Natural killer cell (primary cell): ENCODE measurements around the gene KSR1. TPM values are rescaled to one million over a fixed set of nuclear protein-coding genes. Genes with fewer than 3 reads are reported as not detected.

Source experiments
- ATAC-seq, 3 donors: fragments of 150-1000 bp in 2 of 3; fragments of 200-7000 bp in 1 of 3; cut with Tn5 transposase; 1 replicate in 1 of 3; 2 replicates in 2 of 3; pipeline ENCODE4 v1.10.0; 2021; ENCODE audit warnings: mild to moderate bottlenecking in 2 of 3, moderate library complexity in 2 of 3
- DNase-seq, 2 donors: peaks; one replicate each; pipeline versions ENCODE4 v3.0.0 to v3.0.0-alpha.2; 2013 to 2021; ENCODE audit warnings: mixed read lengths in 1 of 2
- H3K27ac ChIP-seq: one replicate; pipeline ENCODE4 v1.5.1; 2013; ENCODE audit warnings: mild to moderate bottlenecking, low read length
- H3K27me3 ChIP-seq: one replicate; pipeline ENCODE4 v1.6.1; 2013; ENCODE audit warnings: low read length; ENCODE audit not compliant: control insufficient read depth, insufficient read depth
- H3K36me3 ChIP-seq: one replicate; pipeline ENCODE4 v1.6.1; 2013; ENCODE audit warnings: low read length; ENCODE audit not compliant: control insufficient read depth, insufficient read depth
- H3K4me1 ChIP-seq: one replicate; pipeline ENCODE4 v1.6.1; 2013; ENCODE audit warnings: low read length; ENCODE audit not compliant: control insufficient read depth, insufficient read depth
- H3K4me3 ChIP-seq: one replicate; pipeline ENCODE4 v1.5.1; 2013; ENCODE audit warnings: low read length
- H3K9me3 ChIP-seq: one replicate; pipeline ENCODE4 v1.6.1; 2013; ENCODE audit warnings: low read length; ENCODE audit not compliant: control insufficient read depth, insufficient read depth
- H3K27ac Mint-ChIP-seq, 2 donors: one replicate each; pipeline ENCODE4 v1.8.0; 2022; ENCODE audit warnings: mild to moderate bottlenecking in 2 of 2, mixed read lengths in 2 of 2, moderate library complexity in 1 of 2
- H3K27me3 Mint-ChIP-seq, 2 donors: one replicate each; pipeline ENCODE4 v1.8.0; 2022; ENCODE audit warnings: low read depth in 2 of 2, mixed read lengths in 2 of 2
- H3K36me3 Mint-ChIP-seq: one replicate; pipeline ENCODE4 v1.8.0; 2022; ENCODE audit warnings: mixed read lengths
- H3K4me1 Mint-ChIP-seq, 2 donors: one replicate each; pipeline ENCODE4 v1.8.0; 2022; ENCODE audit warnings: mixed read lengths in 2 of 2
- H3K4me3 Mint-ChIP-seq: one replicate; pipeline ENCODE4 v1.8.0; 2022; ENCODE audit warnings: mild to moderate bottlenecking, moderate library complexity, mixed read lengths
- H3K9me3 Mint-ChIP-seq, 2 donors: one replicate each; pipeline ENCODE4 v1.8.0; 2022; ENCODE audit warnings: mixed read lengths in 2 of 2
- CTCF ChIP-seq: fragments of 200-600 bp; IDR thresholded peaks from one replicate; pipeline ENCODE4 v1.8.0; 2022; ENCODE audit warnings: antibody characterized with exemption
- WGBS: methylation state at CpG from one replicate; pipeline ENCODE4 v1.1.7; 2013; ENCODE audit warnings: missing lambda C conversion rate; ENCODE audit not compliant: insufficient coverage; 5-methylcytosine and 5-hydroxymethylcytosine counted together
- intact Hi-C: fragments of 100-400 bp; cut with micrococcal nuclease; formaldehyde crosslinking; loops from one replicate; pipeline ENCODE4 v1.14.2; 2022
- total RNA-seq, 4 donors: library from RNA; stranded (reverse); fragments of 120-200 nt in 1 of 4; gene quantifications; one replicate each; pipeline versions ENCODE4 v1.2.3 to v1.2.4, GENCODE V29; 2013 to 2022

KSR1 gene
- total RNA-seq, 3 donors from 2014 or later (not counting 1 experiment from before 2014, with no cell fraction given) = 46.4 to 63.1 (median 59.2) TPM

- H3K27ac Mint-ChIP-seq = no peak overlapping the region
- H3K36me3 ChIP-seq = peaks cover 6% of the 10 kb centered on the region
- no peak overlapping the region for H3K27ac ChIP-seq
- intact Hi-C loops = no loop called here
- H3K4me3 ChIP-seq = no peak overlapping the region
- H3K4me3 Mint-ChIP-seq = no peak overlapping the region
- H3K9me3 ChIP-seq = no peaks in the 10 kb centered on the region
- no peaks in the 10 kb centered on the region for H3K27me3 ChIP-seq
- ATAC-seq (no peak), DNase-seq (no peak)
- peaks cover 12% of the 10 kb centered on the region for H3K36me3 Mint-ChIP-seq
- H3K27me3 Mint-ChIP-seq = no peaks in the 10 kb centered on the region
- H3K9me3 Mint-ChIP-seq = no peaks in the 10 kb centered on the region
- no peak for TF ChIP-seq CTCF
- 93% methylated on average over 4 of the region's 4 CpGs for WGBS
- H3K4me1 ChIP-seq = peaks cover 22% of the 10 kb centered on the region
- H3K4me1 Mint-ChIP-seq = peaks cover 17 to 29% of the 10 kb centered on the region in 2 donors
Observed at GRCh38 chr17:27560668-27561067, 104.4 kb downstream of the KSR1 start.

- TF ChIP-seq CTCF = no peak
- peaks cover 20 to 29% of the 10 kb centered on the region in 2 donors for H3K4me1 Mint-ChIP-seq
- no peak for ATAC-seq
Observed at GRCh38 chr17:27562777-27563455, 106.7 kb downstream of the KSR1 start.

GRCh38 chr17:27563532-27563931, 107.3 kb downstream of the KSR1 start:
- Mint-ChIP-seq H3K36me3 (peaks cover 7% of the 10 kb centered on the region), H3K9me3 (no peaks in the 10 kb centered on the region), H3K4me1 (peaks cover 24 to 29% of the 10 kb centered on the region in 2 donors), H3K27me3 (no peaks in the 10 kb centered on the region), H3K4me3 (no peak overlapping the region), H3K27ac (peak overlapping the region; percentile 11 to 93)
- peaks cover 6% of the 10 kb centered on the region for H3K36me3 ChIP-seq
- ATAC-seq = no peak
- H3K27ac ChIP-seq = no peak overlapping the region
- peaks cover 28% of the 10 kb centered on the region for H3K4me1 ChIP-seq
- WGBS = 63% methylated on average over 6 of the region's 7 CpGs
- H3K27me3 ChIP-seq = no peaks in the 10 kb centered on the region
- H3K9me3 ChIP-seq = no peaks in the 10 kb centered on the region
- intact Hi-C loops = no loop called here
- H3K4me3 ChIP-seq = no peak overlapping the region
- no peak for TF ChIP-seq CTCF
- DNase-seq = peak in 1 of 2 donors; percentile 14

More at GRCh38 chr17:27562777-27563455, 106.7 kb downstream of the KSR1 start:
- Mint-ChIP-seq H3K27ac (peak overlapping the region; percentile 11 to 93), H3K27me3 (no peaks in the 10 kb centered on the region), H3K9me3 (no peaks in the 10 kb centered on the region), H3K4me3 (no peak overlapping the region), H3K36me3 (peaks cover 12% of the 10 kb centered on the region)
- Histone ChIP-seq H3K27ac (no peak overlapping the region), H3K4me3 (no peak overlapping the region), H3K27me3 (no peaks in the 10 kb centered on the region), H3K4me1 (peaks cover 22% of the 10 kb centered on the region), H3K36me3 (peaks cover 6% of the 10 kb centered on the region), H3K9me3 (no peaks in the 10 kb centered on the region)
- intact Hi-C loops = no loop called here
- 89% methylated on average over 6 of the region's 8 CpGs for WGBS
- DNase-seq = no peak

- no peaks in the 10 kb centered on the region for H3K36me3 Mint-ChIP-seq
- no peak overlapping the region for H3K4me3 ChIP-seq
- H3K4me1 ChIP-seq = peaks cover 37% of the 10 kb centered on the region
- TF ChIP-seq CTCF = no peak
- H3K27me3 ChIP-seq = no peaks in the 10 kb centered on the region
- H3K36me3 ChIP-seq = peaks cover 6% of the 10 kb centered on the region
- intact Hi-C loops = no loop called here
- no peaks in the 10 kb centered on the region for H3K27me3 Mint-ChIP-seq
- DNase-seq (no peak), ATAC-seq (no peak)
- no peaks in the 10 kb centered on the region for H3K9me3 Mint-ChIP-seq
- peaks cover 31 to 32% of the 10 kb centered on the region in 2 donors for H3K4me1 Mint-ChIP-seq
- no peak overlapping the region for H3K27ac ChIP-seq
- H3K9me3 ChIP-seq = no peaks in the 10 kb centered on the region
- 59% methylated on average over 2 of the region's 2 CpGs for WGBS
- peak overlapping the region; percentile 11 to 93 for H3K27ac Mint-ChIP-seq
- H3K4me3 Mint-ChIP-seq = no peak overlapping the region
Observed at GRCh38 chr17:27564463-27564862, 108.2 kb downstream of the KSR1 start.
